ENCODE measurements around the gene TBL1XR1.

GRCh38 chr3:177105623-177106022 is 91.7 kb downstream of the TBL1XR1 start:
- TF ChIP-seq MAFK (IDR thresholded peaks at IDR 0.05; ENCODE audit: low read depth, low read length), result no peak
- no peak for TF ChIP-seq POLR2A (IDR thresholded peaks at IDR 0.05; ENCODE audit: low read depth, low read length)
- no peak for TF ChIP-seq CHD1 (IDR thresholded peaks at IDR 0.05; ENCODE audit: low read depth, low read length)
- TF ChIP-seq CTCF (conservative IDR thresholded peaks at IDR 0.05; ENCODE audit: low read depth, low read length), result no peak
- no peak for TF ChIP-seq BHLHE40 (IDR thresholded peaks at IDR 0.05; ENCODE audit: low read depth, low read length)
- TF ChIP-seq SMC3 (IDR thresholded peaks at IDR 0.05; ENCODE audit: low read depth, low read length), result no peak
- no peak for TF ChIP-seq USF2 (IDR thresholded peaks at IDR 0.05; ENCODE audit: low read depth, low read length)
- TF ChIP-seq RCOR1 (IDR thresholded peaks at IDR 0.05; ENCODE audit: insufficient replicate concordance, low read length), result no peak

All from IMR-90 (cell line).